Measurements from ENCODE around the gene POLRMT. TPM values are rescaled to one million over a fixed set of nuclear protein-coding genes. Genes with fewer than 3 reads are reported as not detected.

The POLRMT gene
- total and polyA plus RNA-seq, 5 donors = 36.1 to 46.4 (median 44.8) TPM

GRCh38 chr19:662207-662961 is 29.0 kb upstream of the POLRMT start:
- peak in 1 of 3 donors; percentile 75 for DNase-seq
- Histone ChIP-seq H3K4me3 (ENCODE audit: low read length) (peak overlapping the region; percentile 94), H3K4me1 (ENCODE audit: control insufficient read depth, insufficient read depth, low read length) (peaks cover 9% of the 10 kb centered on the region), H3K9me3 (ENCODE audit: control insufficient read depth, low read length) (no peaks in the 10 kb centered on the region), H3K27ac (ENCODE audit: low read length) (peak overlapping the region; percentile 79), H3K27me3 (ENCODE audit: control insufficient read depth, insufficient read depth) (no peaks in the 10 kb centered on the region)
- ATAC-seq = peak in 1 of 2 donors; percentile 2
- intact Hi-C loops (cut with DNase I) = loop anchor here in 1 of 4 donors (5.0 kb wide), 1 partner anchor 130 kb away; the partner anchor contains the start of gene CDC34
- under 1% methylated on average over 81 of the region's 81 CpGs for WGBS

GRCh38 chr19:661427-662196 is 28.3 kb upstream of the POLRMT start:
- 21% methylated on average over 31 of the region's 31 CpGs for WGBS
- intact Hi-C loops (cut with DNase I) = loop anchor here in 1 of 4 donors (5.0 kb wide), 1 partner anchor 129 kb away; the partner anchor contains the start of gene CDC34
- H3K4me1 ChIP-seq (ENCODE audit: control insufficient read depth, insufficient read depth, low read length) = peaks cover 9% of the 10 kb centered on the region
- H3K27me3 ChIP-seq (ENCODE audit: control insufficient read depth, insufficient read depth) = no peaks in the 10 kb centered on the region
- H3K9me3 ChIP-seq (ENCODE audit: control insufficient read depth, low read length) = no peaks in the 10 kb centered on the region
- DNase-seq (no peak), ATAC-seq (peak in 1 of 2 donors; percentile 50)
- H3K27ac ChIP-seq (ENCODE audit: low read length) = peak overlapping the region; percentile 79
- peak overlapping the region; percentile 94 for H3K4me3 ChIP-seq (ENCODE audit: low read length)

GRCh38 chr19:660793-661426 is 27.6 kb upstream of the POLRMT start:
- intact Hi-C loops (cut with DNase I) = loop anchor here in 1 of 4 donors (5.0 kb wide), 1 partner anchor 129 kb away; the partner anchor contains the start of gene CDC34
- peak in 1 of 3 donors; percentile 56 for DNase-seq
- H3K9me3 ChIP-seq (ENCODE audit: control insufficient read depth, low read length) = no peaks in the 10 kb centered on the region
- peaks cover 9% of the 10 kb centered on the region for H3K4me1 ChIP-seq (ENCODE audit: control insufficient read depth, insufficient read depth, low read length)
- H3K4me3 ChIP-seq (ENCODE audit: low read length) = peak overlapping the region; percentile 94
- H3K27ac ChIP-seq (ENCODE audit: low read length) = peak overlapping the region; percentile 51
- ATAC-seq = no peak
- 43% methylated on average over 20 of the region's 20 CpGs for WGBS
- H3K27me3 ChIP-seq (ENCODE audit: control insufficient read depth, insufficient read depth) = no peaks in the 10 kb centered on the region

GRCh38 chr19:658916-659839 is 25.8 kb upstream of the POLRMT start:
- H3K27me3 ChIP-seq (ENCODE audit: control insufficient read depth, insufficient read depth) = no peaks in the 10 kb centered on the region
- intact Hi-C loops (cut with DNase I) = no loop called here
- H3K4me1 ChIP-seq (ENCODE audit: control insufficient read depth, insufficient read depth, low read length) = peaks cover 9% of the 10 kb centered on the region
- DNase-seq = peak; percentile 87 to 92 (median 91)
- 56% methylated on average over 50 of the region's 50 CpGs for WGBS
- H3K9me3 ChIP-seq (ENCODE audit: control insufficient read depth, low read length) = no peaks in the 10 kb centered on the region
- peak overlapping the region; percentile 21 for H3K27ac ChIP-seq (ENCODE audit: low read length)
- ATAC-seq = peak; percentile 47 to 59
- no peak overlapping the region for H3K4me3 ChIP-seq (ENCODE audit: low read length)

GRCh38 chr19:658059-658839 is 24.9 kb upstream of the POLRMT start:
- H3K4me3 ChIP-seq (ENCODE audit: low read length) = no peak overlapping the region
- ATAC-seq (no peak), DNase-seq (no peak)
- H3K9me3 ChIP-seq (ENCODE audit: control insufficient read depth, low read length) = no peaks in the 10 kb centered on the region
- WGBS = 81% methylated on average over 33 of the region's 33 CpGs
- intact Hi-C loops (cut with DNase I) = no loop called here
- H3K4me1 ChIP-seq (ENCODE audit: control insufficient read depth, insufficient read depth, low read length) = peaks cover 6% of the 10 kb centered on the region
- no peaks in the 10 kb centered on the region for H3K27me3 ChIP-seq (ENCODE audit: control insufficient read depth, insufficient read depth)
- no peak overlapping the region for H3K27ac ChIP-seq (ENCODE audit: low read length)

GRCh38 chr19:657611-658010 is 24.3 kb upstream of the POLRMT start:
- H3K9me3 ChIP-seq (ENCODE audit: control insufficient read depth, low read length) = no peaks in the 10 kb centered on the region
- WGBS = 86% methylated on average over 19 of the region's 19 CpGs
- H3K27ac ChIP-seq (ENCODE audit: low read length) = no peak overlapping the region
- no peak for DNase-seq
- intact Hi-C loops (cut with DNase I) = no loop called here
- H3K4me3 ChIP-seq (ENCODE audit: low read length) = no peak overlapping the region
- H3K27me3 ChIP-seq (ENCODE audit: control insufficient read depth, insufficient read depth) = no peaks in the 10 kb centered on the region
- peaks cover 6% of the 10 kb centered on the region for H3K4me1 ChIP-seq (ENCODE audit: control insufficient read depth, insufficient read depth, low read length)
- no peak for ATAC-seq

- intact Hi-C loops (cut with DNase I) = no loop called here
- Histone ChIP-seq H3K27ac (ENCODE audit: low read length) (no peak overlapping the region), H3K9me3 (ENCODE audit: control insufficient read depth, low read length) (no peaks in the 10 kb centered on the region), H3K27me3 (ENCODE audit: control insufficient read depth, insufficient read depth) (no peaks in the 10 kb centered on the region), H3K4me1 (ENCODE audit: control insufficient read depth, insufficient read depth, low read length) (peaks cover 6% of the 10 kb centered on the region), H3K4me3 (ENCODE audit: low read length) (no peak overlapping the region)
- DNase-seq (no peak), ATAC-seq (no peak)
- 83% methylated on average over 43 of the region's 43 CpGs for WGBS
Measured at GRCh38 chr19:656751-657559, 23.6 kb upstream of the POLRMT start.

- DNase-seq (no peak), ATAC-seq (no peak)
- H3K27me3 ChIP-seq (ENCODE audit: control insufficient read depth, insufficient read depth) = no peaks in the 10 kb centered on the region
- H3K4me1 ChIP-seq (ENCODE audit: control insufficient read depth, insufficient read depth, low read length) = no peaks in the 10 kb centered on the region
- H3K27ac ChIP-seq (ENCODE audit: low read length) = no peak overlapping the region
- no peaks in the 10 kb centered on the region for H3K9me3 ChIP-seq (ENCODE audit: control insufficient read depth, low read length)
- H3K4me3 ChIP-seq (ENCODE audit: low read length) = no peak overlapping the region
- WGBS = 77% methylated on average over 17 of the region's 17 CpGs
- intact Hi-C loops (cut with DNase I) = no loop called here
Measured at GRCh38 chr19:655691-656090, 22.4 kb upstream of the POLRMT start.

GRCh38 chr19:653425-653824 is 20.1 kb upstream of the POLRMT start:
- Histone ChIP-seq H3K27ac (ENCODE audit: low read length) (no peak overlapping the region), H3K27me3 (ENCODE audit: control insufficient read depth, insufficient read depth) (no peaks in the 10 kb centered on the region), H3K4me1 (ENCODE audit: control insufficient read depth, insufficient read depth, low read length) (no peaks in the 10 kb centered on the region), H3K9me3 (ENCODE audit: control insufficient read depth, low read length) (no peaks in the 10 kb centered on the region), H3K4me3 (ENCODE audit: low read length) (no peak overlapping the region)
- WGBS = 87% methylated on average over 17 of the region's 17 CpGs
- intact Hi-C loops (cut with DNase I) = no loop called here
- no peak for ATAC-seq
- DNase-seq = no peak
